BLaER1 treated with 17β-estradiol and CSF1 and Interleukin-3, amounts not matched to agents 10 nM and 100 nM (cell line): ENCODE measurements around the gene ACBD6.
A peak's percentile ranks its signal among the peaks of the same experiment; 100 is the strongest.

Experiments
- H3K27ac ChIP-seq, 11 experiments: shearing (Covaris generic); formaldehyde crosslinking; 2 replicates each; pipeline ENCODE4 v1.8.1; 2022
- H3K27me3 ChIP-seq, 11 experiments: shearing (Covaris generic); formaldehyde crosslinking; 2 replicates each; pipeline ENCODE4 v1.8.1; 2022
- H3K36me3 ChIP-seq, 11 experiments: shearing (Covaris generic); formaldehyde crosslinking; 2 replicates each; pipeline ENCODE4 v1.8.1; 2022
- H3K4me1 ChIP-seq, 10 experiments: shearing (Covaris generic); formaldehyde crosslinking; 2 replicates each; pipeline ENCODE4 v1.8.1; 2022
- H3K4me2 ChIP-seq, 11 experiments: shearing (Covaris generic); formaldehyde crosslinking; 2 replicates each; pipeline ENCODE4 v1.8.1; 2022
- H3K4me3 ChIP-seq, 10 experiments: shearing (Covaris generic); formaldehyde crosslinking; 2 replicates each; pipeline ENCODE4 v1.8.1; 2022
- H3K9ac ChIP-seq, 11 experiments: shearing (Covaris generic); formaldehyde crosslinking; 2 replicates each; pipeline ENCODE4 v1.8.1; 2022
- H3K9me3 ChIP-seq, 11 experiments: shearing (Covaris generic); formaldehyde crosslinking; replicated peaks in 1 of 11; 2 replicates each; pipeline ENCODE4 v1.8.1; 2022
- H4K20me1 ChIP-seq, 11 experiments: shearing (Covaris generic); formaldehyde crosslinking; 2 replicates each; pipeline ENCODE4 v1.8.1; 2022
- Cebpa-rat ChIP-seq, 11 experiments: shearing (Covaris generic); IDR thresholded peaks; 2 replicates each; pipeline ENCODE4 v1.8.1; 2022

ACBD6 gene

GRCh38 chr1:180530501-180530900 is 28.1 kb upstream of the ACBD6 start:
- H3K9me3 ChIP-seq, result no peaks in the 10 kb centered on the region
- no peaks in the 10 kb centered on the region for H4K20me1 ChIP-seq
- no peak overlapping the region for H3K4me3 ChIP-seq
- no peaks in the 10 kb centered on the region for H3K27me3 ChIP-seq
- H3K36me3 ChIP-seq, result no peaks in the 10 kb centered on the region
- H3K4me1 ChIP-seq, result peaks cover 0 to 3% (median under 1%) of the 10 kb centered on the region in 10 experiments; a peak in 4 of 20 replicates
- H3K9ac ChIP-seq, result no peak overlapping the region
- H3K27ac ChIP-seq, result no peak overlapping the region
- TF ChIP-seq Cebpa-rat (IDR thresholded peaks at IDR 0.05), result no peak
- H3K4me2 ChIP-seq, result no peak overlapping the region

- H3K27ac ChIP-seq, result no peak overlapping the region
- H3K4me1 ChIP-seq, result peaks cover 0 to 9% (median 7%) of the 10 kb centered on the region in 10 experiments; a peak in 8 of 20 replicates
Observed at GRCh38 chr1:180528868-180529470, 26.6 kb upstream of the ACBD6 start.

GRCh38 chr1:180527101-180527669 is 24.8 kb upstream of the ACBD6 start:
- no peaks in the 10 kb centered on the region for H3K9me3 ChIP-seq
- peaks cover 0 to 9% (median 7%) of the 10 kb centered on the region in 10 experiments; a peak in 8 of 20 replicates for H3K4me1 ChIP-seq
- H3K27ac ChIP-seq, result no peak overlapping the region
- TF ChIP-seq Cebpa-rat (IDR thresholded peaks at IDR 0.05), result no peak
- no peak overlapping the region for H3K9ac ChIP-seq
- no peak overlapping the region for H3K4me3 ChIP-seq
- H3K36me3 ChIP-seq, result no peaks in the 10 kb centered on the region
- H4K20me1 ChIP-seq, result no peaks in the 10 kb centered on the region
- no peaks in the 10 kb centered on the region for H3K27me3 ChIP-seq
- H3K4me2 ChIP-seq, result no peak overlapping the region

More at GRCh38 chr1:180528868-180529470, 26.6 kb upstream of the ACBD6 start:
- TF ChIP-seq Cebpa-rat (IDR thresholded peaks at IDR 0.05), result no peak
- H3K9me3 ChIP-seq, result no peaks in the 10 kb centered on the region
- H3K4me3 ChIP-seq, result no peak overlapping the region
- no peak overlapping the region for H3K4me2 ChIP-seq
- no peaks in the 10 kb centered on the region for H4K20me1 ChIP-seq
- no peaks in the 10 kb centered on the region for H3K36me3 ChIP-seq
- no peaks in the 10 kb centered on the region for H3K27me3 ChIP-seq
- H3K9ac ChIP-seq, result no peak overlapping the region

- Histone ChIP-seq H4K20me1 (no peaks in the 10 kb centered on the region), H3K4me1 (peaks cover 0 to 9% (median 7%) of the 10 kb centered on the region in 10 experiments; a peak in 8 of 20 replicates), H3K9ac (no peak overlapping the region), H3K9me3 (no peaks in the 10 kb centered on the region), H3K4me3 (no peak overlapping the region), H3K27me3 (no peaks in the 10 kb centered on the region), H3K4me2 (peak overlapping the region in 9 of 11 experiments; percentile 7 to 52 (median 27); a peak in 13 of 22 replicates), H3K27ac (no peak overlapping the region), H3K36me3 (no peaks in the 10 kb centered on the region)
- no peak for TF ChIP-seq Cebpa-rat (IDR thresholded peaks at IDR 0.05)
Observed at GRCh38 chr1:180525715-180526039, 23.3 kb upstream of the ACBD6 start.

- peak overlapping the region; percentile 7 to 52 (median 23); a peak in 15 of 22 replicates for H3K4me2 ChIP-seq
- no peaks in the 10 kb centered on the region for H4K20me1 ChIP-seq
- no peaks in the 10 kb centered on the region for H3K36me3 ChIP-seq
- no peak overlapping the region for H3K4me3 ChIP-seq
- H3K9me3 ChIP-seq, result no peaks in the 10 kb centered on the region
- H3K9ac ChIP-seq, result no peak overlapping the region
- H3K27ac ChIP-seq, result no peak overlapping the region
- TF ChIP-seq Cebpa-rat (IDR thresholded peaks at IDR 0.05), result no peak
- H3K4me1 ChIP-seq, result peaks cover 0 to 9% (median 7%) of the 10 kb centered on the region in 10 experiments; a peak in 8 of 20 replicates
- H3K27me3 ChIP-seq, result no peaks in the 10 kb centered on the region
Observed at GRCh38 chr1:180524915-180525714, 22.7 kb upstream of the ACBD6 start.

- H4K20me1 ChIP-seq, result no peaks in the 10 kb centered on the region
- no peak overlapping the region for H3K4me2 ChIP-seq
- H3K36me3 ChIP-seq, result no peaks in the 10 kb centered on the region
- H3K27ac ChIP-seq, result no peak overlapping the region
- TF ChIP-seq Cebpa-rat (IDR thresholded peaks at IDR 0.05), result no peak
- H3K4me3 ChIP-seq, result no peak overlapping the region
- H3K9me3 ChIP-seq, result no peaks in the 10 kb centered on the region
- H3K27me3 ChIP-seq, result no peaks in the 10 kb centered on the region
- no peak overlapping the region for H3K9ac ChIP-seq
- peaks cover 0 to 9% (median 7%) of the 10 kb centered on the region in 10 experiments; a peak in 8 of 20 replicates for H3K4me1 ChIP-seq
Observed at GRCh38 chr1:180524160-180524914, 22.0 kb upstream of the ACBD6 start.

- H3K27ac ChIP-seq, result no peak overlapping the region
- H3K36me3 ChIP-seq, result no peaks in the 10 kb centered on the region
- H3K4me1 ChIP-seq, result peaks cover 0 to 9% (median 7%) of the 10 kb centered on the region in 10 experiments; a peak in 8 of 20 replicates
- no peaks in the 10 kb centered on the region for H3K27me3 ChIP-seq
- no peak overlapping the region for H3K9ac ChIP-seq
- H3K9me3 ChIP-seq, result no peaks in the 10 kb centered on the region
- no peak overlapping the region for H3K4me3 ChIP-seq
- H3K4me2 ChIP-seq, result no peak overlapping the region
- TF ChIP-seq Cebpa-rat (IDR thresholded peaks at IDR 0.05), result no peak
- H4K20me1 ChIP-seq, result no peaks in the 10 kb centered on the region
Observed at GRCh38 chr1:180522213-180522515, 19.8 kb upstream of the ACBD6 start.

GRCh38 chr1:180521474-180522212 is 19.3 kb upstream of the ACBD6 start:
- H4K20me1 ChIP-seq, result no peaks in the 10 kb centered on the region
- H3K27ac ChIP-seq, result no peak overlapping the region
- no peak overlapping the region for H3K4me2 ChIP-seq
- H3K9ac ChIP-seq, result no peak overlapping the region
- no peaks in the 10 kb centered on the region for H3K9me3 ChIP-seq
- no peak for TF ChIP-seq Cebpa-rat (IDR thresholded peaks at IDR 0.05)
- peaks cover 0 to 9% (median 7%) of the 10 kb centered on the region in 10 experiments; a peak in 8 of 20 replicates for H3K4me1 ChIP-seq
- no peak overlapping the region for H3K4me3 ChIP-seq
- no peaks in the 10 kb centered on the region for H3K36me3 ChIP-seq
- H3K27me3 ChIP-seq, result no peaks in the 10 kb centered on the region
